Measurements from ENCODE around the gene PSMD13.
A peak's percentile ranks its signal among the peaks of the same experiment; 100 is the strongest.
"Not testable (repeated sequence)": the region's sequence is repeated elsewhere in the genome, so short reads cannot be mapped to it uniquely, and the experiment has no call there.

Gene PSMD13

DNA sequence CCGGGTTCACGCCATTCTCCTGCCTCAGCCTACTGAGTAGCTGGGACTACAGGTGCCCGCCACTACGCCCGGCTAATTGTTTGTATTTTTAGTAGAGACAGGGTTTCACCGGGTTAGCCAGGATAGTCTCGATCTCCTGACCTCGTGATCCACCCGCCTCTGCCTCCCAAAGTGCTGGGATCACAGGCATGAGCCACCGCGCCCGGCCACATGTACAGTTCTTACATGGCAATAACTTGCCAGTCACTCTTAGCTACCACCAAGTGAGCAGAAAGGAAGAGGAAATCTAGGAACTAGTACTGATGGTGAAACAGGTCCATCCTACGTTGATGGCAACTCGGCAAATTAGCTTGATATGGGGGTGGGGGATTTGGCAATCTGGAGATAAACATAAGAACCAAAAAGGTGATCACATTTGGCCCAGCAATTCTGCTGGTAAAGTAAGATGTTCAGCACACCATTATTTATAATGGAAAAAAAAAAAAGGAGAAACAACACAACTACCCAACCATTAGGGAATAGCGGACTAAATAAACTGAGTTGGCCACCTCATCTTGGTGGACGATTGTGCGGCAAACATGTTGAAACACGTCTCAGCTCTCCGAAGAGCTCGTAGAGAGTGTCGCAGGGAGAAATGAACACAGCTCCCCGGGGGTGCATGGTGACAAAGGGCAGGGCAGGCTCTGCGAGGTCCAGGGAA lies 46.8 kb downstream of the PSMD13 start:
- Histone ChIP-seq H3K9ac (ENCODE audit: low read length) (no peak overlapping the region), H3K27me3 (ENCODE audit: control insufficient read depth, insufficient read depth, low read length) (peaks cover 85% of the 10 kb centered on the region), H3K36me3 (ENCODE audit: control insufficient read depth, insufficient read depth, low read length) (no peaks in the 10 kb centered on the region), H3K4me3 (ENCODE audit: low read length) (no peak overlapping the region), H3K4me1 (ENCODE audit: control insufficient read depth, insufficient read depth, low read length) (peaks cover 22% of the 10 kb centered on the region), H3K9me3 (ENCODE audit: control insufficient read depth, low read length) (no peaks in the 10 kb centered on the region)

DNA sequence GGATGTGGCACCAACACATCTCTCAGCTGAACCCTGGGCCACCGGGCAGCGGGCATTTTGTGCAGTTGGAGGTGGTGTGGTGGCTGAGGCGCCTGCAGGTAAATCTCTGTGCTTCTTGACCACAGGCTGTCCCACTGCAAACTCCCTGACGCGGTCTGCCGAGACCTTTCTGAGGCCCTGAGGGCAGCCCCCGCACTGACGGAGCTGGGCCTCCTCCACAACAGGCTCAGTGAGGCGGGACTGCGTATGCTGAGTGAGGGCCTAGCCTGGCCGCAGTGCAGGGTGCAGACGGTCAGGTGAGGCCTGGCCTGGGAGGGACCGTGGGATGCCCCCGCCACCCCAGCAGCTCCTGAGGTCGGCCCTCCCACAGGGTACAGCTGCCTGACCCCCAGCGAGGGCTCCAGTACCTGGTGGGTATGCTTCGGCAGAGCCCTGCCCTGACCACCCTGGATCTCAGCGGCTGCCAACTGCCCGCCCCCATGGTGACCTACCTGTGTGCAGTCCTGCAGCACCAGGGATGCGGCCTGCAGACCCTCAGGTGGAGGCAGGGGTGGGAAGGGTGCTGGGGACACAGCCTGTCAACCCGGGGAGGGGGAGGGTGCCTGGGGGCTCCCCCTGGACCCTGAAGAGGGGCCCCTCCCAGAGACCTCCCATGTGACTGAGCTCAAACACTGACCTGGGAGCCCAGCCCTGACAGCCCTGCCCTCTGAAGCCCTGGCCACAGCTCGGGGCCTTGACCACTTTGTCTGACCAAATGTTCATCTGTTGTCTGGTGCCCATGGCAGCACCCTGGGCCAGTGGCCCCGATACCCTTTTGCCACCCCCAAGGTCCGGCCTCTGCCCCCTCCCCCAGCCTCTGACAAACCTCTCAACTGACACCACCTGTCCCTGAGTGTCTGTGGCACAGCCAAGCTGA lies 47.6 kb downstream of the PSMD13 start:
- Histone ChIP-seq H3K36me3 (ENCODE audit: control insufficient read depth, insufficient read depth, low read length) (no peaks in the 10 kb centered on the region), H3K9me3 (ENCODE audit: control insufficient read depth, low read length) (no peaks in the 10 kb centered on the region), H3K4me3 (ENCODE audit: low read length) (no peak overlapping the region), H3K4me1 (ENCODE audit: control insufficient read depth, insufficient read depth, low read length) (peaks cover 23% of the 10 kb centered on the region), H3K27me3 (ENCODE audit: control insufficient read depth, insufficient read depth, low read length) (peaks cover 78% of the 10 kb centered on the region), H3K9ac (ENCODE audit: low read length) (no peak overlapping the region)

DNA sequence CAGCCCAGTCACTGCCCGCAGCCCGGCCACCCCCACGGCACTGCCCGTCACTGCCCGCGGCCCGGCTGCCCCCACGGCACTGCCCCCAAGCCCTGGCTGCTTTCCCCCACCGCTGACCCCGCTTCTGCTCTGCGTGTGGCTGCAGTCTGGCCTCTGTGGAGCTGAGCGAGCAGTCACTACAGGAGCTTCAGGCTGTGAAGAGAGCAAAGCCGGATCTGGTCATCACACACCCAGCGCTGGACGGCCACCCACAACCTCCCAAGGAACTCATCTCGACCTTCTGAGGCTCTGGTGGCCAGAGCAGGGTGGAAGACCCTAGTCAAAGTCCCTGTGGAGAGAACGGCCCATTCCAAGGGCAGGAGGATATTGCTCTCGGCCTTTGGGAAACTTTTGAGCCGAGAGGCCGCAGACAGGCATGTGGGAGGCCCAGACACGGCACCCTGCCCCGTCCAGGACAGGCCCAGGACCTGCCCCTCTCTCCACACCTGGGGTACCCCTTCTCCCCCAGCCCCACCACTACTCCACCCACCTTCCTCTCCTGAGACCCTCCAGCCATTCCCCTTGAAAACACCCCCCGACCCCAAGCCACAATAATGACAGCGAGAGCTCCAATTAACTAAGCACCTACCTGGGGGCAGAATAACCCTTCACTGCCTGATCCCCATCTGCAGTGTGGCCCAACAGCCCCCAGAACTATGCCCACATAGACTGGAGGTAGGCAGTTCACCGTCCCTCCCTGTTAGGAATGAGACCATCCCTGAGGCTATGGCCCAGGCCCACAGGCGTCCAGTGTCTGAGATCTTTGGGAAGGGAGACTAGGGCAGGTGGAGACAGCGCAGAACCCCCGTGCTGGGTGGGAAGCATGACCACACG lies 48.5 kb downstream of the PSMD13 start:
- Histone ChIP-seq H3K9me3 (ENCODE audit: control insufficient read depth, low read length) (no peaks in the 10 kb centered on the region), H3K36me3 (ENCODE audit: control insufficient read depth, insufficient read depth, low read length) (no peaks in the 10 kb centered on the region), H3K27me3 (ENCODE audit: control insufficient read depth, insufficient read depth, low read length) (peaks cover 69% of the 10 kb centered on the region), H3K4me3 (ENCODE audit: low read length) (no peak overlapping the region), H3K9ac (ENCODE audit: low read length) (no peak overlapping the region), H3K4me1 (ENCODE audit: control insufficient read depth, insufficient read depth, low read length) (peaks cover 21% of the 10 kb centered on the region)

DNA sequence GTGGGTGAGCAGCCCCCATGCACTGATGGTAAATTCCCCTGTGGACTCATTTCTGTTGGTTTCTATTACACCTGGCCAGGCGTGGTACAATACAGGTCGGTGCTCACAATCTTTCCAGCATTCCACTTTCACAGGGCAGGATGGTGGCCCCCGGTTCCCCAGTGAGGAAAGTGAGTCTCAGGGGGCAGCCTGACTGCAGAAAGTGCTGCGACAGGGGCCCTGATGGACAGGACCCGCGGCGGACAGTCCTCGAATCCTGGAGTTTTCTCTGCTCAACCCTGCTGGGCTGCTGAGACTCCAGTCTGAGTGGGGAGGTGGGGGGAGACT lies 49.1 kb downstream of the PSMD13 start:
- H3K4me3 ChIP-seq (ENCODE audit: low read length) = no peak overlapping the region
- H3K9ac ChIP-seq (ENCODE audit: low read length) = no peak overlapping the region
- H3K9me3 ChIP-seq (ENCODE audit: control insufficient read depth, low read length) = no peaks in the 10 kb centered on the region
- H3K36me3 ChIP-seq (ENCODE audit: control insufficient read depth, insufficient read depth, low read length) = no peaks in the 10 kb centered on the region
- peaks cover 15% of the 10 kb centered on the region for H3K4me1 ChIP-seq (ENCODE audit: control insufficient read depth, insufficient read depth, low read length)
- H3K27me3 ChIP-seq (ENCODE audit: control insufficient read depth, insufficient read depth, low read length) = peaks cover 63% of the 10 kb centered on the region

DNA sequence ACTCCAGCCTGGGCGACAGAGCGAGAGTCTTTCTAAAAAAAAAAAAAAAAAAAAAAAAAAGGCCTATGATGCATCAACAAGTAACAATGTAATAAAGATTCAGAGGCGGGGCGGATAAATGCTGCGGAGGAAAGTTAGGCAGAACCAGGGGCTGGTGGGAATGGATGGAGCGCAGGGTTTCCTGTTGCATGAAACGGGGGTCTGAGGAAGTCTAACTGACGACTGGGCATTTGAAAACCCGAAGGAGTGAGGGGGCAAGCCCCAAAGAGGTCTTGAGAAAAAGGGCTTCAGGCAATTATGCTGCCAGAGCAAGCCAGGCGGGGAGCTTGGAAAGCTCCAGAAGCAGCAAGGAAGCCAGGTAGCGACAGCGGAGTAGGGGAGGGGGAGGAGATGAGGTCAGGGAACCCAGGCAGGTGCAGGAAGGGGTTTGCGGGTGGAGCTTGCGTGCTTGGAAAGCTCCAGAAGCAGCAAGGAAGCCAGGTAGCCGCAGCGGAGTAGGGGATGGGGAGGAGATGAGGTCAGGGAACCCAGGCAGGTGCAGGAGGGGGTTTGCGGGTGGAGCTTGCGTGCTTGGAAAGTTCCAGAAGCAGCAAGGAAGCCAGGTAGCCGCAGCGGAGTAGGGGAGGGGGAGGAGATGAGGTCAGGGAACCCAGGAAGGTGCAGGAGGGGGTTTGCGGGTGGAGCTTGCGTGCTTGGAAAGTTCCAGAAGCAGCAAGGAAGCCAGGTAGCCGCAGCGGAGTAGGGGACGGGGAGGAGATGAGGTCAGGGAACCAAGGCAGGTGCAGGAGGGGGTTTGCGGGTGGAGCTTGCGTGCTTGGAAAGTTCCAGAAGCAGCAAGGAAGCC lies 50.4 kb downstream of the PSMD13 start:
- not testable (repeated sequence) for H3K9me3 ChIP-seq (ENCODE audit: control insufficient read depth, low read length); H3K36me3 ChIP-seq (ENCODE audit: control insufficient read depth, insufficient read depth, low read length); H3K9ac ChIP-seq (ENCODE audit: low read length); H3K4me3 ChIP-seq (ENCODE audit: low read length)
- Histone ChIP-seq H3K4me1 (ENCODE audit: control insufficient read depth, insufficient read depth, low read length) (peaks cover 12% of the 10 kb centered on the region), H3K27me3 (ENCODE audit: control insufficient read depth, insufficient read depth, low read length) (peaks cover 49% of the 10 kb centered on the region)

DNA sequence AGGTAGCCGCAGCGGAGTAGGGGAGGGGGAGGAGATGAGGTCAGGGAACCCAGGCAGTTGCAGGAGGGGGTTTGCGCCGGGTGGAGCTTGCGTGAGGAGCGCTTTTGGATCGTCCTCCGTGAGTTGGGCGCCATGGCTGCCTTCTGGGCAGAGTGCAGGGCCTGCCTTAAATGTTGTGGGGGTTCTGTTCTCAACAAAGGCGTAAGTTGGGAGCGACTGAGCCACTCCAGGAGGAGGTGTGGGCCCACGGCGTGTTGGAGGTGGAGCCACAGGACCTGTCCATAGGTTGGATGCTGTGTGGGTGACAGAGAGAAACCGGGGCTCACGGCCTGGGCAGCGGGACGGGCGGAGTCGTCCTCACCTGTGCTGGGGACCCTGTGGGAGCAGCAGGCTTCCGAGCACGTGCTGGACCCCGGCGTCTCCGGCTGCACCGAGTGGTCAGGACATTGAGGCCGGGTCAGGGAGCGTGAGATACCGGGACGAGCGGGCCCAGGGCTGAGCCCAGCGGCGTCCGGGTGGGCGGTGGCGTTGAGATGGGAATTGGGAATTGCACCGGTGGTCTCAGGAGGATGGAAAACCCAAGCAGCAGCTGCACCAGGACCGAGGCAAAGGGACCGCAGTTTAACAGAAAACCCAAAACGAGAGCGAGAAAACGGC lies 51.2 kb downstream of the PSMD13 start:
- peak overlapping the region; percentile 43 for H3K9ac ChIP-seq (ENCODE audit: low read length)
- H3K4me1 ChIP-seq (ENCODE audit: control insufficient read depth, insufficient read depth, low read length) = peaks cover 12% of the 10 kb centered on the region
- H3K9me3 ChIP-seq (ENCODE audit: control insufficient read depth, low read length) = no peaks in the 10 kb centered on the region
- H3K27me3 ChIP-seq (ENCODE audit: control insufficient read depth, insufficient read depth, low read length) = peaks cover 42% of the 10 kb centered on the region
- H3K36me3 ChIP-seq (ENCODE audit: control insufficient read depth, insufficient read depth, low read length) = no peaks in the 10 kb centered on the region
- peak overlapping the region; percentile 25 for H3K4me3 ChIP-seq (ENCODE audit: low read length)

DNA sequence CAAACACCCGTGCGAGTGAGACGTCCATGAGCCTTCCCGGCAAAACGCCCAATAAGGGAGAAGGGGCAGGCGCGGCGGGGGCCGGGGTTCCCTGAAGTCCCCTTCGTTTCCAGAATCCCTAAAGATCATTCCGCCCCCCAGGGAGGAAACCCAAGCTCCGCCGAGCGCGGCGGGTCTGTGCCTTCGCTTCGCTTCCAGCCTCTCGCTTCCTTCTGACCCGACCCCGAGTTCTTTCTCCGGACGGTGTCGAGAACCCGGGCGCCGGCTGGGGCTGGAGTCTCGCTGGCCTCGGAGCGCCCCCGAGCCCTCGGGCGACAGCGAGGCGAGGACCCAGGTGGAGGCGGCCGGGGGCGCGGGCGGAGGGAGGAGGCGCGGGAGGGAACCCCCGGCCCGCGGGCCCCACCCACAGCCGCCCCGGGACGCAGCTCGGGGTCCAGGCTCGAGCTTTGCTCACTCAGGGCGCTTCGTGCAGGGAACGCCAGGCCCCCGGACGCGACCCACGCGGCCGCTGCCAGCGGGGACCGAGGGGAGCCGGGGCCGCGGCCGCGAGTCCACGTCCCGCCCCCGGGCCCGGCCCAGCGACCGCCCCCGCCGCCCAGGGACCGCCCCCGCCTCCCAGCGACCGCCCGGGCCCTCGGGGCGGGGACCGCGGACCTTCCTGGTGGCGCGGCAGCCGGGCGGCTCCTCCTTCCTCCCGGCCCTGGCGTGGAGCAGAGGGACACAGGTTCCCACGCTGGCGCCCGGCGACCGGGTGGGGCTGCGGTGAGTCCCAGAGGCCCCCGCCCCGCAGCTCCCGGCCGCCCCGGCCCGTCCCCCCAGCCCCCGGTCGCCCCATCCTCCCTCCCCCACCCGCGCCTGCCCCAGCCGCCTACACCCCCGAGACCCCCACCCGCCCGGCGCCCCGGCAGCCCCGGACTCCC lies 52.0 kb downstream of the PSMD13 start, which contains the start of gene PGGHG:
Gene PGGHG (plus strand): TSS at position 649 of the 920 bp plus-strand sequence. CDS start 691 bp downstream, outside the sequence.
- Histone ChIP-seq H3K4me3 (ENCODE audit: low read length) (peak within 1 kb of the TSS; percentile 25), H3K9me3 (ENCODE audit: control insufficient read depth, low read length) (no peaks in the 10 kb centered on the region), H3K4me1 (ENCODE audit: control insufficient read depth, insufficient read depth, low read length) (peaks cover 12% of the 10 kb centered on the region), H3K27me3 (ENCODE audit: control insufficient read depth, insufficient read depth, low read length) (peaks cover 40% of the 10 kb centered on the region), H3K36me3 (ENCODE audit: control insufficient read depth, insufficient read depth, low read length) (no peaks in the 10 kb centered on the region), H3K9ac (ENCODE audit: low read length) (peak within 1 kb of the TSS; percentile 43)

DNA sequence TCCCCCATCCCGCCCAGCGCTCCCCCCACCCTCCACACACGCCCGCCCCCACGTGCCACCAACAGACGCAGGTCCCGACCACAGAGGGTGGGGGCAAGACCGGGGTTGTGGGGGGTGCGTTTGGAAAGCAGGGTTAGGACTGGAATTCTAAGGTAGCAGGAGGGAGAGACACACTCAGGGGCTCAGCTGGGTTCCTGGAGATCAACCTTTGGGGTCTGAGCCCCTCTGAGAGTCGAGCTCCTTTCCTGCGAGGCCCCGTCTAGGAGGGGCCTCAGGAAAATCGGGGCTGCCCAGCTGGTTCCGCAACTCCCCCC lies 52.6 kb downstream of the PSMD13 start:
- Histone ChIP-seq H3K9ac (ENCODE audit: low read length) (peak overlapping the region; percentile 28), H3K4me3 (ENCODE audit: low read length) (no peak overlapping the region), H3K4me1 (ENCODE audit: control insufficient read depth, insufficient read depth, low read length) (peaks cover 12% of the 10 kb centered on the region)

DNA sequence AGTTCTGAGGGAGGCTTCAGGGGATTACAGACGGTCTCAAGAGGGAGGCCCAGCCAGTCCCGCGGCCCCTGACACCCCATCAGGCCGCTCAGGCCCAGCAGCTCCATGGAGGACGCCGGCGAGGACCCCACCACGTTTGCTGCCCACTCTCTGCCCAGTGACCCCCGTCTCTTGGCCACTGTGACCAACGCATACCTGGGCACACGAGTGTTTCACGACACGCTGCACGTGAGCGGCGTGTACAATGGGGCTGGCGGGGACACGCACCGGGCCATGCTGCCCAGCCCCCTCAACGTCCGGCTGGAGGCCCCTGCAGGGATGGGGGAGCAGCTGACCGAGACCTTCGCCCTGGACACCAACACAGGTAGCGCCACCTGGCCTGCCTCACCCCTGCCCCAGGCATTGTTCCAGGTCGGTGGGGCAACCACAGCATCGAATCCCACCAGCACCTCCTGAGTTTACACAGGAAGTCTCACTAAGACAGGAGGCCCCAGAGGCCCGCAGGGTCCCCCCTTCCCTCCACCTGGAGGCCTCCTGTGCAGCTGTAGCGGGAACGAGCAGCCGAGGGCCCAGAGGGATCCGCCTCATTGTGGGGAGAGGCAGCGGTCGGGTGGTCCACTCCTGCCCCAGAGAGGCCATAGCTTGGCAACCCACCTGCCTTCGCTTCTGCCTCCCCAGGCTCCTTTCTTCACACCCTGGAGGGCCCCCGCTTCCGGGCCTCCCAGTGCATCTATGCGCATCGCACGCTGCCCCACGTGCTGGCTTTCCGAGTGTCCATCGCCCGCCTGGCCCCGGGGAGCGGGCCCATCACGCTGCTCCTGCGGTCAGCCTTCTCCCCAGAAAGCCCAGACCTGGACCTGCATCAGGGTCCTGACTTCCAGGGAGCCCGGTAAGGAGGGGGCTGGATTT lies 53.2 kb downstream of the PSMD13 start:
- Histone ChIP-seq H3K36me3 (ENCODE audit: control insufficient read depth, insufficient read depth, low read length) (no peaks in the 10 kb centered on the region), H3K9ac (ENCODE audit: low read length) (peak overlapping the region; percentile 28), H3K9me3 (ENCODE audit: control insufficient read depth, low read length) (no peaks in the 10 kb centered on the region), H3K4me1 (ENCODE audit: control insufficient read depth, insufficient read depth, low read length) (peaks cover 12% of the 10 kb centered on the region), H3K27me3 (ENCODE audit: control insufficient read depth, insufficient read depth, low read length) (peaks cover 31% of the 10 kb centered on the region), H3K4me3 (ENCODE audit: low read length) (no peak overlapping the region)

More for the DNA sequence above, 52.6 kb downstream of the PSMD13 start:
- Histone ChIP-seq H3K27me3 (ENCODE audit: control insufficient read depth, insufficient read depth, low read length) (peaks cover 34% of the 10 kb centered on the region), H3K36me3 (ENCODE audit: control insufficient read depth, insufficient read depth, low read length) (no peaks in the 10 kb centered on the region), H3K9me3 (ENCODE audit: control insufficient read depth, low read length) (no peaks in the 10 kb centered on the region)
